K562 (cell line): ENCODE measurements around the gene STK4.

Experiments
- EP300 ChIP-seq: IDR thresholded peaks from 2 replicates; pipeline ENCODE4 v1.6.1; 2012; ENCODE audit warnings: low read length, improper control_type of control experiment
- HDAC6 ChIP-seq: IDR thresholded peaks from 2 replicates; pipeline ENCODE4 v1.6.1; 2012; ENCODE audit warnings: low read depth, mild to moderate bottlenecking, control low read depth, inconsistent platforms, low read length, moderate library complexity
- IRF2 ChIP-seq: sonication (generic); formaldehyde crosslinking; IDR thresholded peaks from 2 replicates; pipeline ENCODE4 v1.8.1; 2022; ENCODE audit warnings: mild to moderate bottlenecking, missing genetic modification reagents
- TF ChIP-seq, protein P1 (sequence below): sonication (generic); formaldehyde crosslinking; IDR thresholded peaks from 2 replicates; pipeline ENCODE4 v1.8.1; 2022; ENCODE audit warnings: missing genetic modification reagents

DNA sequence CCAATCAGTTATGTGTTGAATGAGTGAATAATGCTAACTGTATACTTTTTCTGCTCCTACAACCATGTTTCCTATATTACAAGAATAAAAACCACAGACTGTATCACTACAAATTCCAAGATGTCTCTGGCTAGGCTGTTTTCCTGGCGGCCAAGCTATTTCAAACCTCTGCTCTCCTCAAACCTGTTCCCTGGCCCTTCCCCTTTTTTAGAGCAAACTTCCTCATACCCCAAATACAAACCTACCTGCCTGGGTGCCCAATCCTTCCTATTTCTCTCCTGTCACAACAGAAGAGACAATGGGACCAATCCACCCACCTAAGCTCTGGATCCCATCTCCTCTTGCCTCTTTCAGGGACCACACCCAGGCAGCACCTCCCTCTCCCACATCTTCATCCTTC lies 13.6 kb upstream of the STK4 start:
- no peak for TF ChIP-seq HDAC6
- TF ChIP-seq, protein P1, sequence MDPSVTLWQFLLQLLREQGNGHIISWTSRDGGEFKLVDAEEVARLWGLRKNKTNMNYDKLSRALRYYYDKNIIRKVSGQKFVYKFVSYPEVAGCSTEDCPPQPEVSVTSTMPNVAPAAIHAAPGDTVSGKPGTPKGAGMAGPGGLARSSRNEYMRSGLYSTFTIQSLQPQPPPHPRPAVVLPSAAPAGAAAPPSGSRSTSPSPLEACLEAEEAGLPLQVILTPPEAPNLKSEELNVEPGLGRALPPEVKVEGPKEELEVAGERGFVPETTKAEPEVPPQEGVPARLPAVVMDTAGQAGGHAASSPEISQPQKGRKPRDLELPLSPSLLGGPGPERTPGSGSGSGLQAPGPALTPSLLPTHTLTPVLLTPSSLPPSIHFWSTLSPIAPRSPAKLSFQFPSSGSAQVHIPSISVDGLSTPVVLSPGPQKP (CRISPR knock-in tag) = no peak
- no peak for TF ChIP-seq IRF2 (CRISPR knock-in tag)
- no peak for TF ChIP-seq EP300
